Right lobe of liver (tissue), 4 donors: ENCODE results near the gene SAMD8.

Experiments
- POLR2A ChIP-seq: fragments of 450-650 bp; IDR thresholded peaks from one replicate; pipeline ENCODE4 v1.6.1; 2017; ENCODE audit warnings: antibody characterized with exemption, mild to moderate bottlenecking
- TF ChIP-seq, protein P1 (sequence below), 4 donors: fragments of 200-600 bp in 3 of 4; fragments of 450-650 bp in 1 of 4; IDR thresholded peaks; one replicate each; pipeline versions ENCODE4 v1.5.1 to v1.8.0; 2016 to 2022; ENCODE audit warnings: antibody characterized with exemption in 4 of 4, mild to moderate bottlenecking in 2 of 4
- donor health status: DM: no; HTN: no; CAD: no.
- donor health status: DM: no; HTN: no; CAD: no.
- donor health status: DM: no; HTN: yes; CAD: no.

DNA sequence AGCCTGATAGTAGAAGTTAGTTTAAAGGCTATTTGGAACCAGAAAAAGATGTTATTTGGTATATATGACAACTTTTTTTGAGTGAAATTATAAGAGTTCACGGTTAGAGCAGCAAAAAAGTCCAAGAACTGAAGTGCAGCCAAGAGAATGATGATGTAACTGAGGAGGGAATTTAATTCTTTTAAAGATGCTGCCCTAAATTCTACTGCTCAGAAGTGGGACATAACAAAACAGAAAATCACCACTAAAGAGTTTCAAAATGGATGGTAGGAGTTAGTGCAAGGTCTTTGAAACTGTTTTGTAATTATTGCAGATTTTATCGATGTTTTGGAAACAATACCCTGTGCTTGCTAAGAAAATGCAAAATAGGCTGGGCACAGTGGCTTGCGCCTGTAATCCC is 6.5 kb downstream of the SAMD8 start:
- TF ChIP-seq POLR2A: no peak
- TF ChIP-seq, protein P1, sequence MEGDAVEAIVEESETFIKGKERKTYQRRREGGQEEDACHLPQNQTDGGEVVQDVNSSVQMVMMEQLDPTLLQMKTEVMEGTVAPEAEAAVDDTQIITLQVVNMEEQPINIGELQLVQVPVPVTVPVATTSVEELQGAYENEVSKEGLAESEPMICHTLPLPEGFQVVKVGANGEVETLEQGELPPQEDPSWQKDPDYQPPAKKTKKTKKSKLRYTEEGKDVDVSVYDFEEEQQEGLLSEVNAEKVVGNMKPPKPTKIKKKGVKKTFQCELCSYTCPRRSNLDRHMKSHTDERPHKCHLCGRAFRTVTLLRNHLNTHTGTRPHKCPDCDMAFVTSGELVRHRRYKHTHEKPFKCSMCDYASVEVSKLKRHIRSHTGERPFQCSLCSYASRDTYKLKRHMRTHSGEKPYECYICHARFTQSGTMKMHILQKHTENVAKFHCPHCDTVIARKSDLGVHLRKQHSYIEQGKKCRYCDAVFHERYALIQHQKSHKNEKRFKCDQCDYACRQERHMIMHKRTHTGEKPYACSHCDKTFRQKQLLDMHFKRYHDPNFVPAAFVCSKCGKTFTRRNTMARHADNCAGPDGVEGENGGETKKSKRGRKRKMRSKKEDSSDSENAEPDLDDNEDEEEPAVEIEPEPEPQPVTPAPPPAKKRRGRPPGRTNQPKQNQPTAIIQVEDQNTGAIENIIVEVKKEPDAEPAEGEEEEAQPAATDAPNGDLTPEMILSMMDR (IDR thresholded peaks at IDR 0.05): no peak
